ENCODE results near the gene CLEC5A.
"Not testable (repeated sequence)": the region's sequence is repeated elsewhere in the genome, so short reads cannot be mapped to it uniquely, and the experiment has no call there.

CLEC5A gene

GRCh38 chr7:141946796-141947195 lies at the start of gene CLEC5A:
Gene CLEC5A (minus strand): TSS chr7:141946974. CDS start chr7:141946292, 682 bp downstream.
- no peak for DNase-seq

GRCh38 chr7:141993354-141993753 lies 46.6 kb upstream of the CLEC5A start:
- DNase-seq, result no peak

GRCh38 chr7:141992688-141993087 lies 45.9 kb upstream of the CLEC5A start:
- DNase-seq, result no peak

GRCh38 chr7:141992156-141992555 lies 45.4 kb upstream of the CLEC5A start:
- DNase-seq, result no peak

- DNase-seq, result no peak
These were observed 44.4 kb upstream of the CLEC5A start for GRCh38 chr7:141991140-141991539.

GRCh38 chr7:141990011-141990725 lies 43.4 kb upstream of the CLEC5A start:
- no peak for DNase-seq

GRCh38 chr7:141987803-141988202 lies 41.0 kb upstream of the CLEC5A start:
- DNase-seq, result not testable (repeated sequence)

- DNase-seq, result no peak
These were observed 40.1 kb upstream of the CLEC5A start for GRCh38 chr7:141986923-141987322.

- not testable (repeated sequence) for DNase-seq
These were observed 39.2 kb upstream of the CLEC5A start for GRCh38 chr7:141985926-141986325.

- DNase-seq, result no peak
These were observed 32.8 kb upstream of the CLEC5A start for GRCh38 chr7:141979568-141979967.

GRCh38 chr7:141978351-141978750 lies 31.6 kb upstream of the CLEC5A start:
- no peak for DNase-seq

- no peak for DNase-seq
These were observed 29.9 kb upstream of the CLEC5A start for GRCh38 chr7:141976524-141977245.

- DNase-seq, result peak; percentile 56
These were observed 29.2 kb upstream of the CLEC5A start for GRCh38 chr7:141975806-141976523.

- no peak for DNase-seq
These were observed 28.1 kb upstream of the CLEC5A start for GRCh38 chr7:141974831-141975230.

GRCh38 chr7:141973673-141974072 lies 26.9 kb upstream of the CLEC5A start, which contains the start of gene TAS2R38:
Gene TAS2R38 (minus strand): TSS chr7:141973773. CDS start chr7:141973689, 84 bp downstream.
- no peak for DNase-seq

GRCh38 chr7:141960687-141961422 lies 14.1 kb upstream of the CLEC5A start:
- no peak for DNase-seq

- no peak for DNase-seq
These were observed 9.3 kb upstream of the CLEC5A start for GRCh38 chr7:141956084-141956483.

GRCh38 chr7:141954334-141954733 lies 7.6 kb upstream of the CLEC5A start:
- DNase-seq, result no peak

- no peak for DNase-seq
These were observed 5.7 kb upstream of the CLEC5A start for GRCh38 chr7:141952461-141952860.

GRCh38 chr7:141950806-141951205 lies 4.0 kb upstream of the CLEC5A start:
- DNase-seq, result no peak

- DNase-seq, result no peak
These were observed 3.1 kb upstream of the CLEC5A start for GRCh38 chr7:141949911-141950310.

GRCh38 chr7:141949451-141949850 lies 2.7 kb upstream of the CLEC5A start:
- DNase-seq, result no peak

GRCh38 chr7:141949021-141949420 lies 2.2 kb upstream of the CLEC5A start:
- no peak for DNase-seq

All from NCI-H187 treated with DMSO at 0.1 percent for 48 hours (cell line).